Sigmoid colon (tissue), 7 donors: ENCODE measurements around the gene ADRB1. TPM values are rescaled to one million over a fixed set of nuclear protein-coding genes. Genes with fewer than 3 reads are reported as not detected.

Experiments
- DNase-seq: peaks from one replicate; pipeline ENCODE4 v3.0.0-alpha.2; 2019
- H3K27ac ChIP-seq, 4 donors: fragments of 200-600 bp; sonication (generic); one replicate each; pipeline ENCODE4 v1.5.1; 2016 to 2019; ENCODE audit warnings: mild to moderate bottlenecking in 1 of 4
- H3K27me3 ChIP-seq, 3 donors: fragments of 200-600 bp; sonication (generic); one replicate each; pipeline ENCODE4 v1.5.1; 2019; ENCODE audit warnings: mild to moderate bottlenecking in 1 of 3
- H3K36me3 ChIP-seq, 4 donors: fragments of 200-600 bp; sonication (generic); one replicate each; pipeline ENCODE4 v1.5.1; 2016 to 2019
- H3K4me1 ChIP-seq, 4 donors: fragments of 200-600 bp; sonication (generic); one replicate each; pipeline ENCODE4 v1.5.1; 2017 to 2019
- H3K4me3 ChIP-seq, 4 donors: fragments of 200-600 bp; sonication (generic); one replicate each; pipeline ENCODE4 v1.5.1; 2017 to 2019; ENCODE audit warnings: mild to moderate bottlenecking in 2 of 4, moderate library complexity in 1 of 4
- H3K9me3 ChIP-seq, 4 donors: fragments of 200-600 bp in 3 of 4; sonication (generic) in 3 of 4; one replicate each; pipeline versions ENCODE4 v1.5.1 to v1.6.1; 2013 to 2019
- CTCF ChIP-seq, 4 experiments: fragments of 450-650 bp in 3 of 4; fragments of 200-600 bp in 1 of 4; IDR thresholded peaks; one replicate each; pipeline ENCODE4 v1.5.1; 2016 to 2019; ENCODE audit warnings: antibody characterized with exemption in 4 of 4, mild to moderate bottlenecking in 3 of 4, moderate library complexity in 2 of 4
- EP300 ChIP-seq, 4 donors: sonication (generic); formaldehyde crosslinking; IDR thresholded peaks; one replicate each; pipeline ENCODE4 v1.6.1; 2017; ENCODE audit warnings: antibody characterized with exemption in 4 of 4
- POLR2A ChIP-seq, 2 donors: fragments of 450-650 bp; IDR thresholded peaks; one replicate each; pipeline ENCODE4 v1.6.1; 2016; ENCODE audit warnings: antibody characterized with exemption in 2 of 2, mild to moderate bottlenecking in 2 of 2, moderate library complexity in 2 of 2
- POLR2AphosphoS5 ChIP-seq, 4 donors: sonication (generic); formaldehyde crosslinking; IDR thresholded peaks; one replicate each; pipeline ENCODE4 v1.6.1; 2017; ENCODE audit warnings: antibody characterized with exemption in 4 of 4
- WGBS, 2 donors: extraction: QIAGEN DNeasy Blood & Tissue Kit; methylation state at CpG; one replicate each; pipeline ENCODE4 v1.1.7; 2013; 5-methylcytosine and 5-hydroxymethylcytosine counted together
- intact Hi-C: fragments of 100-400 bp; cut with DNase I; formaldehyde crosslinking; loops from one replicate; pipeline ENCODE4 v1.15.1; 2023
- polyA plus RNA-seq, 3 donors: library from polyadenylated mRNA; stranded (reverse); fragments of 200-250 nt; gene quantifications; one replicate each; pipeline ENCODE4 v1.2.3, GENCODE V29; 2013
- total RNA-seq, 4 donors: library from RNA; depleted of rRNA; stranded (reverse); fragments of >200 nt; gene quantifications; one replicate each; pipeline ENCODE4 v1.1.0, GENCODE V29; 2016
- donor health status: healthy with polysubstance abuse.
- donor health status: Bipolar disorder and iron deficiency.
- donor health status: healthy.

The ADRB1 gene
- total and polyA plus RNA-seq, 7 donors, result 0.23 to 34.5 (median 1.4) TPM

GRCh38 chr10:114068054-114068707 lies 24.5 kb downstream of the ADRB1 start:
- intact Hi-C loops, result no loop called here
- no peaks in the 10 kb centered on the region for H3K9me3 ChIP-seq
- WGBS, 2 donors, result 89 to 92% methylated on average over 6 of the region's 6 CpGs
- H3K36me3 ChIP-seq, result no peaks in the 10 kb centered on the region
- peaks cover 0 to 42% (median 14%) of the 10 kb centered on the region in 4 donors for H3K4me1 ChIP-seq
- H3K27ac ChIP-seq, result peak overlapping the region in 3 of 4 donors; percentile 33 to 58 (median 51)
- DNase-seq, result no peak
- no peak overlapping the region for H3K4me3 ChIP-seq
- H3K27me3 ChIP-seq, result no peaks in the 10 kb centered on the region
- TF ChIP-seq CTCF (IDR thresholded peaks at IDR 0.05), result no peak
- TF ChIP-seq POLR2A (IDR thresholded peaks at IDR 0.05), result no peak
- TF ChIP-seq EP300 (IDR thresholded peaks at IDR 0.05), result no peak
- TF ChIP-seq POLR2AphosphoS5 (IDR thresholded peaks at IDR 0.05), result no peak

- H3K4me1 ChIP-seq, result peaks cover 0 to 24% (median 8%) of the 10 kb centered on the region in 4 donors
- TF ChIP-seq POLR2A (IDR thresholded peaks at IDR 0.05), result no peak
- TF ChIP-seq POLR2AphosphoS5 (IDR thresholded peaks at IDR 0.05), result no peak
- no peak for TF ChIP-seq EP300 (IDR thresholded peaks at IDR 0.05)
- no peak for TF ChIP-seq CTCF (IDR thresholded peaks at IDR 0.05)
- no peak for DNase-seq
- H3K9me3 ChIP-seq, result no peaks in the 10 kb centered on the region
- H3K27ac ChIP-seq, result no peak overlapping the region
- intact Hi-C loops, result no loop called here
- H3K36me3 ChIP-seq, result no peaks in the 10 kb centered on the region
- 69 to 76% methylated on average over 5 of the region's 5 CpGs for WGBS, 2 donors
- no peak overlapping the region for H3K4me3 ChIP-seq
- no peaks in the 10 kb centered on the region for H3K27me3 ChIP-seq
These were observed 27.0 kb downstream of the ADRB1 start for GRCh38 chr10:114070710-114071109.

- 83 to 88% methylated on average over 4 of the region's 4 CpGs for WGBS, 2 donors
- no peak overlapping the region for H3K27ac ChIP-seq
- H3K27me3 ChIP-seq, result no peaks in the 10 kb centered on the region
- no peaks in the 10 kb centered on the region for H3K36me3 ChIP-seq
- no peak for DNase-seq
- intact Hi-C loops, result no loop called here
- TF ChIP-seq CTCF (IDR thresholded peaks at IDR 0.05) (no peak), POLR2AphosphoS5 (IDR thresholded peaks at IDR 0.05) (no peak), EP300 (IDR thresholded peaks at IDR 0.05) (no peak), POLR2A (IDR thresholded peaks at IDR 0.05) (no peak)
- no peak overlapping the region for H3K4me3 ChIP-seq
- no peaks in the 10 kb centered on the region for H3K9me3 ChIP-seq
- H3K4me1 ChIP-seq, result peaks cover 0 to 21% (median 8%) of the 10 kb centered on the region in 4 donors
These were observed 27.5 kb downstream of the ADRB1 start for GRCh38 chr10:114071178-114071577.

- Histone ChIP-seq H3K4me3 (no peak overlapping the region), H3K36me3 (no peaks in the 10 kb centered on the region), H3K27ac (no peak overlapping the region), H3K9me3 (no peaks in the 10 kb centered on the region), H3K4me1 (no peaks in the 10 kb centered on the region), H3K27me3 (no peaks in the 10 kb centered on the region)
- intact Hi-C loops, result no loop called here
- no peak for DNase-seq
- WGBS, 2 donors, result 59 to 69% methylated on average over 14 of the region's 14 CpGs
- TF ChIP-seq EP300 (IDR thresholded peaks at IDR 0.05) (no peak), POLR2AphosphoS5 (IDR thresholded peaks at IDR 0.05) (no peak), CTCF (IDR thresholded peaks at IDR 0.05) (no peak), POLR2A (IDR thresholded peaks at IDR 0.05) (no peak)
These were observed 29.9 kb downstream of the ADRB1 start for GRCh38 chr10:114073395-114074186.
